H1 (cell line): Measurements from ENCODE around the gene NUBPL. TPM values are rescaled to one million over a fixed set of nuclear protein-coding genes. Genes with fewer than 3 reads are reported as not detected.

Experiments
- CTCF ChIA-PET: fragments of 300-600 bp; sonication (Branson Sonifier 250); formaldehyde crosslinking; loops from one replicate; lab custom pipeline; 2021; ENCODE audit not compliant: partially characterized antibody; lab: Charles Lee
- POLR2A ChIA-PET: fragments of 300-600 bp; sonication (Branson Sonifier 250); formaldehyde crosslinking; loops from one replicate; lab custom pipeline; 2021; ENCODE audit warnings: inconsistent platforms; ENCODE audit not compliant: partially characterized antibody; lab: Charles Lee
- DNase-seq, 2 experiments: peaks; one replicate each; pipeline versions ENCODE4 v3.0.0 to v3.0.0-alpha.2; 2010 to 2022; ENCODE audit warnings: low spot score in 2 of 2, low read depth in 1 of 2, mixed read lengths in 1 of 2
- FAIRE-seq: peaks from 2 replicates; lab custom pipeline; 2011; peaks lifted over from hg19 to GRCh38; lab: Jason Lieb, UNC
- H2AFZ ChIP-seq: 2 replicates; pipeline ENCODE4 v1.8.1; 2012; ENCODE audit warnings: low read length, inconsistent platforms
- H2AK5ac ChIP-seq: 2 replicates; pipeline ENCODE4 v1.6.1; 2013; ENCODE audit warnings: low read depth, low read length
- H2BK120ac ChIP-seq: replicated peaks from 2 replicates; pipeline ENCODE3; 2013; ENCODE audit warnings: low read depth, low read length, inconsistent platforms
- H2BK12ac ChIP-seq: 2 replicates; pipeline ENCODE4 v1.6.1; 2013; ENCODE audit warnings: low read depth, low read length
- H2BK15ac ChIP-seq: 2 replicates; pipeline ENCODE4 v1.6.1; 2013; ENCODE audit warnings: low read length
- H2BK20ac ChIP-seq: 2 replicates; pipeline ENCODE4 v1.6.1; 2013; ENCODE audit warnings: low read length
- H2BK5ac ChIP-seq: 2 replicates; pipeline ENCODE4 v1.6.1; 2013; ENCODE audit warnings: low read depth, low read length
- H3K14ac ChIP-seq: 2 replicates; pipeline ENCODE4 v1.6.1; 2013; ENCODE audit warnings: inconsistent platforms; ENCODE audit not compliant: insufficient read length
- H3K18ac ChIP-seq: 2 replicates; pipeline ENCODE4 v1.6.1; 2013; ENCODE audit warnings: low read length; ENCODE audit errors: extremely low read depth
- H3K23ac ChIP-seq: 2 replicates; pipeline ENCODE4 v1.6.1; 2013; ENCODE audit warnings: inconsistent platforms; ENCODE audit not compliant: insufficient read length
- H3K23me2 ChIP-seq: 2 replicates; pipeline ENCODE4 v1.6.1; 2013; ENCODE audit warnings: low read depth, low read length
- H3K27ac ChIP-seq: 2 replicates; pipeline ENCODE4 v1.6.1; 2011; ENCODE audit warnings: low read depth, low read length, inconsistent platforms
- H3K27me3 ChIP-seq, 4 experiments: replicated peaks in 1 of 4; 1 replicate in 1 of 4; 2 replicates in 3 of 4; pipeline versions ENCODE4 v1.6.1 to v1.8.1; 2011 to 2013; ENCODE audit warnings: low read length in 3 of 4, mild to moderate bottlenecking in 3 of 4, inconsistent platforms in 2 of 4, mixed read lengths in 2 of 4, moderate library complexity in 1 of 4; ENCODE audit not compliant: control insufficient read depth in 3 of 4, insufficient read depth in 3 of 4; ENCODE audit errors: extremely low read depth in 1 of 4
- H3K36me3 ChIP-seq, 4 experiments: 2 replicates each; pipeline versions ENCODE4 v1.6.1 to v1.8.1; 2011 to 2013; ENCODE audit warnings: mild to moderate bottlenecking in 4 of 4, low read length in 3 of 4, moderate library complexity in 2 of 4, control low read depth in 1 of 4, inconsistent platforms in 1 of 4; ENCODE audit not compliant: insufficient read depth in 4 of 4, control insufficient read depth in 2 of 4
- H3K4ac ChIP-seq: replicated peaks from 2 replicates; pipeline ENCODE3; 2013; ENCODE audit warnings: low read length, low read depth, mixed read lengths, inconsistent platforms; ENCODE audit not compliant: insufficient read length
- H3K4me1 ChIP-seq, 4 experiments: replicated peaks in 1 of 4; 1 replicate in 1 of 4; 2 replicates in 3 of 4; pipeline versions ENCODE4 v1.6.1 to v1.8.1; 2011 to 2013; ENCODE audit warnings: low read length in 3 of 4, inconsistent platforms in 2 of 4, mixed read lengths in 1 of 4; ENCODE audit not compliant: insufficient read depth in 4 of 4, control insufficient read depth in 3 of 4
- H3K4me2 ChIP-seq, 2 experiments: 2 replicates each; pipeline versions ENCODE4 v1.6.1 to v1.8.1; 2011 to 2013; ENCODE audit warnings: low read depth in 2 of 2, low read length in 2 of 2, control low read depth in 1 of 2, inconsistent platforms in 1 of 2, mild to moderate bottlenecking in 1 of 2; ENCODE audit not compliant: insufficient read depth in 1 of 2
- H3K4me3 ChIP-seq, 4 experiments: fragments of 200-600, 300-600 bp in 1 of 4; sonication (generic), shearing (Covaris generic), sonication (Bioruptor Twin) in 1 of 4; 2 replicates each; pipeline versions ENCODE4 v1.5.1 to v1.8.1; 2011 to 2016; ENCODE audit warnings: low read length in 4 of 4, low read depth in 3 of 4, control low read depth in 2 of 4, inconsistent platforms in 2 of 4, mild to moderate bottlenecking in 2 of 4, mixed read lengths in 1 of 4, moderate library complexity in 1 of 4; ENCODE audit not compliant: insufficient read depth in 2 of 4; ENCODE audit errors: extremely low read depth in 1 of 4
- H3K56ac ChIP-seq: replicated peaks from 2 replicates; pipeline ENCODE3; 2013; ENCODE audit warnings: low read depth, mild to moderate bottlenecking, mixed read lengths, low read length, inconsistent platforms; ENCODE audit not compliant: insufficient read length
- H3K79me1 ChIP-seq: 2 replicates; pipeline ENCODE4 v1.6.1; 2013; ENCODE audit warnings: low read depth, low read length, control low read depth
- H3K79me2 ChIP-seq, 2 experiments: 2 replicates each; pipeline versions ENCODE4 v1.6.1 to v1.8.1; 2012 to 2013; ENCODE audit warnings: low read length in 2 of 2, mild to moderate bottlenecking in 2 of 2, inconsistent platforms in 1 of 2; ENCODE audit not compliant: insufficient read depth in 2 of 2, control insufficient read depth in 1 of 2
- H3K9ac ChIP-seq, 4 experiments: replicated peaks in 1 of 4; 1 replicate in 1 of 4; 2 replicates in 3 of 4; pipeline versions ENCODE4 v1.6.1 to v1.8.1; 2011 to 2013; ENCODE audit warnings: low read depth in 3 of 4, low read length in 3 of 4, control low read depth in 2 of 4, mild to moderate bottlenecking in 2 of 4, moderate library complexity in 2 of 4, inconsistent platforms in 1 of 4; ENCODE audit errors: extremely low read depth in 1 of 4
- H3K9me3 ChIP-seq, 2 experiments: 2 replicates each; pipeline versions ENCODE4 v1.6.1 to v1.8.1; 2012 to 2013; ENCODE audit warnings: mild to moderate bottlenecking in 2 of 2, moderate library complexity in 2 of 2, control low read depth in 1 of 2, inconsistent platforms in 1 of 2, low read depth in 1 of 2, low read length in 1 of 2, mixed read lengths in 1 of 2; ENCODE audit not compliant: insufficient read depth in 2 of 2
- H4K20me1 ChIP-seq, 2 experiments: replicated peaks in 1 of 2; 2 replicates each; pipeline versions ENCODE3 to v1.8.1; 2011 to 2013; ENCODE audit warnings: inconsistent platforms in 2 of 2, low read length in 2 of 2, mild to moderate bottlenecking in 1 of 2; ENCODE audit not compliant: insufficient read depth in 2 of 2, control insufficient read depth in 1 of 2
- H4K5ac ChIP-seq: 2 replicates; pipeline ENCODE4 v1.6.1; 2013; ENCODE audit warnings: low read length, low read depth, mixed read lengths, inconsistent platforms; ENCODE audit not compliant: insufficient read length
- H4K8ac ChIP-seq: 2 replicates; pipeline ENCODE4 v1.8.0; 2013; ENCODE audit warnings: mild to moderate bottlenecking, moderate library complexity, low read length, inconsistent platforms; ENCODE audit not compliant: insufficient read depth; ENCODE audit errors: extremely low read depth
- H4K91ac ChIP-seq: replicated peaks from 2 replicates; pipeline ENCODE3; 2013; ENCODE audit warnings: low read length, mixed read lengths, inconsistent platforms; ENCODE audit not compliant: insufficient read length
- CREB1 ChIP-seq: IDR thresholded peaks from 2 replicates; pipeline ENCODE4 v1.6.1; 2012; ENCODE audit warnings: inconsistent platforms
- FOSL1 ChIP-seq: IDR thresholded peaks from 2 replicates; pipeline ENCODE4 v1.6.1; 2011; ENCODE audit warnings: mild to moderate bottlenecking, low read depth, low read length, moderate library complexity; ENCODE audit not compliant: insufficient read depth
- JUND ChIP-seq: IDR thresholded peaks from 2 replicates; pipeline ENCODE4 v1.6.1; 2011; ENCODE audit warnings: mild to moderate bottlenecking, improper control_type of control experiment, low read length
- NRF1 ChIP-seq: IDR thresholded peaks from 2 replicates; pipeline ENCODE4 v1.6.1; 2011; ENCODE audit warnings: mild to moderate bottlenecking, low read depth, low read length, improper control_type of control experiment
- RBBP5 ChIP-seq: IDR thresholded peaks from 2 replicates; pipeline ENCODE4 v1.7.1; 2012; ENCODE audit warnings: low read depth, mild to moderate bottlenecking, inconsistent platforms, low read length, moderate library complexity, borderline replicate concordance
- RXRA ChIP-seq: IDR thresholded peaks from 2 replicates; pipeline ENCODE4 v1.6.1; 2011; ENCODE audit warnings: low read depth, mild to moderate bottlenecking, low read length, moderate library complexity; ENCODE audit not compliant: insufficient read depth
- WGBS, 2 experiments: shearing (Covaris generic) in 1 of 2; methylation state at CpG; one replicate each; pipeline versions ENCODE4 v1.1.6 to v1.1.7; 2013 to 2015; ENCODE audit warnings: low lambda C conversion rate in 2 of 2, mixed read lengths in 2 of 2, inconsistent platforms in 1 of 2, low coverage in 1 of 2, missing lambda C conversion rate in 1 of 2; ENCODE audit not compliant: insufficient replicate concordance in 2 of 2, insufficient coverage in 1 of 2, insufficient read length in 1 of 2; ENCODE audit errors: extremely low coverage in 1 of 2, missing lambda C conversion rate in 1 of 2; 5-methylcytosine and 5-hydroxymethylcytosine counted together
- polyA plus RNA-seq, 7 experiments: library from polyadenylated mRNA; depleted of rRNA in 3 of 7; stranded (reverse) in 5 of 7; unstranded in 2 of 7; fragments of >200 nt in 5 of 7; fragments of 200-250 nt in 2 of 7; gene quantifications; 1 replicate in 5 of 7; 2 replicates in 1 of 7; 4 replicates in 1 of 7; pipeline versions ENCODE4 v1.2.1 to v1.2.3, GENCODE V29; 2011 to 2013; ENCODE audit warnings: missing spikeins in 2 of 7, mixed read lengths in 2 of 7
- total RNA-seq: library from RNA; stranded (reverse); fragmentation: NEBNext Ultra II Directional; extraction: Animal tissue kit (Norgen Biotek cat#: 25700); gene quantifications from 2 replicates; pipeline ENCODE4 v1.2.1, GENCODE V29; 2021
- TF ChIP-seq, protein P1 (sequence below): IDR thresholded peaks from 2 replicates; pipeline ENCODE4 v1.6.1; 2012; ENCODE audit warnings: inconsistent platforms

Gene NUBPL
- total and polyA plus RNA-seq, 2 of the 8 experiments (the other 6 are each of a cell fraction or from before 2014, with no cell fraction given) = 1.6 to 6.8 TPM

- no peak overlapping the region for H4K5ac ChIP-seq
- no peaks in the 10 kb centered on the region for H4K20me1 ChIP-seq
- POLR2A ChIA-PET = no interaction called here
- no peaks in the 10 kb centered on the region for H3K23me2 ChIP-seq
- no peaks in the 10 kb centered on the region for H3K9me3 ChIP-seq
- H2AFZ ChIP-seq = peak overlapping the region; percentile 33; the same call in 1 of the 2 replicates
- no peak overlapping the region for H2BK20ac ChIP-seq
- CTCF ChIA-PET = no interaction called here
- no peak overlapping the region for H3K18ac ChIP-seq
- DNase-seq = no peak
- H3K23ac ChIP-seq = no peak overlapping the region
- no peaks in the 10 kb centered on the region for H3K27me3 ChIP-seq
- no peak overlapping the region for H3K4ac ChIP-seq
- H2BK120ac ChIP-seq = no peak overlapping the region
- no peak overlapping the region for H2AK5ac ChIP-seq
- H3K79me1 ChIP-seq = no peaks in the 10 kb centered on the region
- no peaks in the 10 kb centered on the region for H3K79me2 ChIP-seq
- H3K27ac ChIP-seq = no peak overlapping the region
- H3K36me3 ChIP-seq = no peaks in the 10 kb centered on the region
- FAIRE-seq = no peak
- no peak overlapping the region for H4K8ac ChIP-seq
- no peak overlapping the region for H2BK12ac ChIP-seq
- H3K4me3 ChIP-seq = no peak overlapping the region
- WGBS, 2 experiments = 95% methylated on average over 9 of the region's 9 CpGs; no CpG with 5 or more reads in 1 of the 2 experiments
- H2BK5ac ChIP-seq = no peak overlapping the region
- H4K91ac ChIP-seq = no peak overlapping the region
- no peaks in the 10 kb centered on the region for H3K4me1 ChIP-seq
- H3K14ac ChIP-seq = no peak overlapping the region
- H3K9ac ChIP-seq = no peak overlapping the region
- no peak overlapping the region for H3K56ac ChIP-seq
- no peak overlapping the region for H2BK15ac ChIP-seq
- H3K4me2 ChIP-seq = no peak overlapping the region
- TF ChIP-seq RBBP5 (no peak), RXRA (no peak), CREB1 (no peak), FOSL1 (no peak), NRF1 (no peak), JUND (no peak)
- TF ChIP-seq, protein P1, sequence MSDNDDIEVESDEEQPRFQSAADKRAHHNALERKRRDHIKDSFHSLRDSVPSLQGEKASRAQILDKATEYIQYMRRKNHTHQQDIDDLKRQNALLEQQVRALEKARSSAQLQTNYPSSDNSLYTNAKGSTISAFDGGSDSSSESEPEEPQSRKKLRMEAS = no peak
These were observed 316.1 kb downstream of the NUBPL start for GRCh38 chr14:31877255-31877798.
